Activated T-helper 1 cell treated with anti-CD3 and anti-CD28 coated beads, Interleukin-2, amount 50 U/mL, for 16 hours (primary cell): ENCODE data around the gene CXXC5.
A peak's percentile ranks its signal among the peaks of the same experiment; 100 is the strongest.
"Not testable (repeated sequence)": the region's sequence is repeated elsewhere in the genome, so short reads cannot be mapped to it uniquely, and the experiment has no call there.

Experiments used
- DNase-seq, 2 donors: peaks; one replicate each; pipeline ENCODE4 v3.0.0-alpha.2; 2020; ENCODE audit warnings: low read depth in 1 of 2, low spot score in 1 of 2

CXXC5 gene

GRCh38 chr5:139648205-139649081, at the start of gene CXXC5:
CXXC5 (plus strand) TSS chr5:139648349; CDS start chr5:139680524, 32,175 bp downstream.
- no peak for DNase-seq

- DNase-seq, result not testable (repeated sequence)
These were observed 49.6 kb upstream of the CXXC5 start for GRCh38 chr5:139598601-139598965.

- no peak for DNase-seq
These were observed 47.7 kb upstream of the CXXC5 start for GRCh38 chr5:139600336-139600949.

GRCh38 chr5:139601429-139601828, 46.7 kb upstream of the CXXC5 start:
- DNase-seq, result no peak

DNA sequence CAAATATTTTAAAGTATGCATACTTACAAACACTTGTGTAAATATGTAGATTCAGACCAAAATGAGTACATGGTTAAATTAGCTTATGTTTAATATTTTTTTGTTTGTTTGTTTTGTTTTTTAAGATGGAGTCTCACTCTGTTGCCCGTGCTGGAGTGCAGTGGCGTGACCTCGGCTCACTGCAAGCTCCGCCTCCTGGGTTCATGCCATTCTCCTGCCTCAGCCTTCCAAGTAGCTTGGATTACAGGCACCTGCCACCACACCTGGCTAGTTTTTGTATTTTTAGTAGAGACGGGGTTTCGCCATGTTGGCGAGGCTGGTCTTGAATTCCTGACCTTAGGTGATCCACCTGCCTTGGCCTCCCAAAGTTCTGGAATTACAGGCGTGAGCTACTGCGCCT, 46.2 kb upstream of the CXXC5 start:
- not testable (repeated sequence) for DNase-seq

GRCh38 chr5:139605887-139606286, 42.3 kb upstream of the CXXC5 start:
- no peak for DNase-seq

- no peak for DNase-seq
These were observed 36.2 kb upstream of the CXXC5 start for GRCh38 chr5:139611703-139612584.

- DNase-seq, result no peak
These were observed 28.3 kb upstream of the CXXC5 start for GRCh38 chr5:139619861-139620260.

DNA sequence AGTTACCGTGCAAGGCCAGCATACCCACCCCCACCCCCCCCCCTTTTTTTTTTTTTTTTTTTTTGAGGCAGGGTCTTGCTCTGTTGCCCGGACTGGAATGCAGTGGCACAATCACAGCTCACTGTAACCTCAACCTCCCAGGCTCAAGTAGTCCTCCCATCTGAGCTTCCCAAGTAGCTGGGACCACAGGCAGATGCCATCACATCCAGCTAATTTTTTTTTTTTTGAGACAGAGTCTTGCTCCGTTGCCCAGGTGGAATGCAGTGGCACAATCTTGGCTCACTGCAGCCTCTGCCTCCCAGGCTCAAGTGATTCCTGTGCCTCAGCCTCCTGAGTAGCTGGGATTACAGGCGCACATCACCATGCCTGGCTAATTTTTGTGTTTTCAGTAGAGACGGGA, 22.8 kb upstream of the CXXC5 start:
- DNase-seq, result not testable (repeated sequence)

DNA sequence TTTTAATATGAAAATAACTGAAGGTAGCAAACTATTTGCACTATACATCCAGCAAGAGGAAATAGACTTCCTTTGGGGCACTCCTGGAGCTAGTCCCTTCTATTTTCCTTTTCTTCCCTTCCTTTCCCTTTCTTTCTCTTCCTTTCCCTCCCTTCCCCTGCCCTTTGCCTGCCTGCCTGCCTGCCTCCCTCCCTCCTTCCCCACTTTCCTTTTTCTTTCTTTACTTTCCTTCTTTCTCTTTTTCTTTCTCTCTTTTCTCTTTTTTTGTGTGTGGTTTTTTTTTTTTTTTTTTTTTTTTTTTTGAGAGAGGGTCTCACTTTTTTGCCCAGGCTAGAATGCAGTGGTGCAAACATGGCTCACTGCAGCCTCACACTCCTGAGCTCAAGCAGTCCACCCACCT, 17.3 kb upstream of the CXXC5 start:
- DNase-seq, result no peak

DNA sequence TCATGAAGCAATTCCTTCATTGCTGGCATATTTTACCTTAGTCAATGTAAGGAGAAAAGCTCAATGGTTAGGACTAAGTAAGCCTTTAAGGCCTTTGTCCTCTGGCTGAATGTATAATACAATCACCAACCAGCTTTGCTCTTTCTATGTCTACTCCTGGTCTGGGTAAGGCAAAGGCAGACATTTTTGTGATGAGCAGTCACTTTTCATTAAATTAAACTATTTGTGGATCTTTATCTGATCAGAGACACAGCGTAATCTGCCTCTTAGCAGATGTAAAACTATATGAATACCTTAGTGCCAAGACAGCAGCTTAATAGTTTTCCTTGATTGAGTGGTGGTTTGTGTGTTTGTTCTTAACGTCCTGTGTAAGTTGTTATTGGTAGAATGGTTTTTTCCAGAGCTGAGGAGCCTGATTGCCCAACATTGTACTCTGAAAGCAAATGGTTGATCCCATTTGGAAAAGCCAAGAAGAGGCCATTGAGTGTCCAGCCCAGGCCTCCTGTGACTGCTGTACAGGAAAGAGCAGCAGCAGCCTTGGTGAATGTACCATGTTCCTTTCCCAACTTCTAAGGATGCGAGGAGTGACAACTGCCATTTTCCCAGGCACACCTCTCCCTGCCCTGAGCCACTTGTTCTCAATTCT, 16.5 kb upstream of the CXXC5 start:
- DNase-seq, result no peak

GRCh38 chr5:139633295-139634027, 14.7 kb upstream of the CXXC5 start:
- peak; percentile 34 to 37 for DNase-seq

DNA sequence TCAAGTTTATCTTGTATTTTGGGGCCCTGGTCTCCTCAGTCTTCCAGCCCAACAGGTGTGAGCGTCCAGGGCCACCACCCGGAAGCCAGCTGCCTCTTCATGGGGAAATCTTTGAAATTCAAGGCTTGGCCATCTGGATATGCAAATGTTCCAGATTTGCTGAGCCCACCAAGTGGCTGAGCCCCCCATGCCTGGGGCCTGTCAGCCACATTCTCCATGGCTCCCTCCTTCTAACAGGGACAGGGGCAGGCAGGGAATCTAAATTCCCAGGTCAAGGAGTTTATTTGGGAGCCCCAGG, 14.2 kb upstream of the CXXC5 start:
- DNase-seq, result no peak

DNA sequence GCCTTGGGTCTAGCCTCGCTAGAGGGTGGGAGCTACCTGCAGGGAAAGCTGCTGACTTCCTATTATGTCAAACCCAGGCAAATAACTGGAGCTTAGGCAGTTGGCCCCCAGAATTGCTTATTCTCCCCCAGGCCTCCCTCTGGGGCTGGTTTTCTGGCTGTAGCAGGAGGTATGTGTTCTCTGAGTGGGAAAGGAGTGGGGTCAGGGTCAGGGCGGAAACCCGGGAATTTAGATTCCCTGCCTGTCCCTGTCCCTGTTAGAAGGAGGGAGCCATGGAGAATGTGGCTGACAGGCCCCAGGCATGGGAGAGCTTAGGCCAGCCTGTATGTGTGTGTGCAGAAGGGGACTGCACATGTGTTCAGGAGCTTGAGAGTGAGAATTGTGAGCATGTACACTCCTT, 13.6 kb upstream of the CXXC5 start:
- DNase-seq, result no peak

DNA sequence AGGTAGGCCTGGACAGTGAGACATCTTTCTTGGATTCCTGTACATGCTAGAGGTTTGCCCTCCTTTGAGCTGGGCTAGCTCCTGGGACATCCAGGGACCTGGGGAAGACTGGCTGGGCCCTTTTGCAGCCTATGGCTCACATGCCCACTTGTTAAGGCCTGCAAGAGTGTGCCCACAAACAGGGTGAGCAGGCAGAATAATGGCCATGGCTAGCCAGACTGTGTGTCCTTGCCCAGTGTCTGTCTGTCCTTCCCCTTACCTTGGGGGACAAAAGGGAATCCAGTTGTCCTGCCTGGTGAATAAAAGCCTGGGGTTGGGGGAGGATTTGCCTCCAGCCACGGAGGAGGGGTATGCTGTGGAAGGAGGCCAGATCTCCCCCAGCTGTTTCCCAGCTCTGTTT, 13.0 kb upstream of the CXXC5 start:
- no peak for DNase-seq

- no peak for DNase-seq
These were observed 12.4 kb upstream of the CXXC5 start for GRCh38 chr5:139635606-139636206.

GRCh38 chr5:139636207-139636792, 11.8 kb upstream of the CXXC5 start:
- no peak for DNase-seq

DNA sequence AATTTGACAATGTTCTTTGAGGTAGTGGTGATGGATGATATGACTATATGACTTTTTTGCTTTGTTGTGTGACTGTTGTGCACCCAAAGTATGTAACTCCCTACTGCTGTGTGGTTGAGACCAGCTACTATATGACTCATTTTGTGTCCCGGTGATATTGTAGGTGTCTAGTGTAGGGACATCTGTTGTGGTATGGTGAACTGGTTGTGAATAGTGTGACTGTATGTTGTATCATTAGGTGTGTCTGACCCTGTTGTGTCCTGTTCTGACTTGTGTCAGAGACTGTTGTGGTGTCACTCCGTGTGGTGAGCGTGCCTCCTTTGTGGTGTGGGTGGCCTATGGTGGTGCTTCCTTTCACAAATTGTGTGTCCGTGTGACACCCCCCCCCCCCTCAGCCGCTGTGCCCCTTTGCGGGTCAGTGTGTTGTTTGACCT, 11.2 kb upstream of the CXXC5 start:
- no peak for DNase-seq

- no peak for DNase-seq
These were observed 10.6 kb upstream of the CXXC5 start for GRCh38 chr5:139637438-139638089.
